ENCODE results near the gene WNT10A.

WNT10A gene

GRCh38 chr2:218855305-218856166, 25.1 kb upstream of the WNT10A start:
- Histone ChIP-seq H3K27ac (no peak overlapping the region), H3K36me3 (no peaks in the 10 kb centered on the region), H3K27me3 (peaks cover 99% of the 10 kb centered on the region), H3K4me1 (ENCODE audit: control insufficient read depth in 1 of 2, insufficient read depth in 1 of 2, low read depth in 1 of 2, low read length in 1 of 2) (no peaks in the 10 kb centered on the region), H3K9me3 (no peaks in the 10 kb centered on the region), H3K4me3 (ENCODE audit: low read depth in 1 of 2, low read length in 1 of 2) (no peak overlapping the region)
- TF ChIP-seq CTCF (IDR thresholded peaks at IDR 0.05) = no peak

- Histone ChIP-seq H3K27me3 (peaks cover 100% of the 10 kb centered on the region), H3K4me3 (ENCODE audit: low read depth in 1 of 2, low read length in 1 of 2) (no peak overlapping the region), H3K9me3 (no peaks in the 10 kb centered on the region), H3K27ac (no peak overlapping the region), H3K36me3 (no peaks in the 10 kb centered on the region), H3K4me1 (ENCODE audit: control insufficient read depth in 1 of 2, insufficient read depth in 1 of 2, low read depth in 1 of 2, low read length in 1 of 2) (no peaks in the 10 kb centered on the region)
- TF ChIP-seq CTCF (IDR thresholded peaks at IDR 0.05) = no peak
Observed at GRCh38 chr2:218856167-218856895, 24.3 kb upstream of the WNT10A start.

- no peak overlapping the region for H3K27ac ChIP-seq
- H3K36me3 ChIP-seq = no peaks in the 10 kb centered on the region
- no peaks in the 10 kb centered on the region for H3K4me1 ChIP-seq (ENCODE audit: control insufficient read depth in 1 of 2, insufficient read depth in 1 of 2, low read depth in 1 of 2, low read length in 1 of 2)
- peaks cover 100% of the 10 kb centered on the region for H3K27me3 ChIP-seq
- no peak overlapping the region for H3K4me3 ChIP-seq (ENCODE audit: low read depth in 1 of 2, low read length in 1 of 2)
- no peak for TF ChIP-seq CTCF (IDR thresholded peaks at IDR 0.05)
- H3K9me3 ChIP-seq = no peaks in the 10 kb centered on the region
Observed at GRCh38 chr2:218856896-218857243, 23.8 kb upstream of the WNT10A start.

GRCh38 chr2:218857371-218858137, 23.1 kb upstream of the WNT10A start:
- no peak for TF ChIP-seq CTCF (IDR thresholded peaks at IDR 0.05)
- Histone ChIP-seq H3K4me1 (ENCODE audit: control insufficient read depth in 1 of 2, insufficient read depth in 1 of 2, low read depth in 1 of 2, low read length in 1 of 2) (no peaks in the 10 kb centered on the region), H3K27me3 (peaks cover 100% of the 10 kb centered on the region), H3K4me3 (ENCODE audit: low read depth in 1 of 2, low read length in 1 of 2) (no peak overlapping the region), H3K36me3 (no peaks in the 10 kb centered on the region), H3K27ac (no peak overlapping the region), H3K9me3 (no peaks in the 10 kb centered on the region)

- no peaks in the 10 kb centered on the region for H3K9me3 ChIP-seq
- H3K27ac ChIP-seq = no peak overlapping the region
- no peaks in the 10 kb centered on the region for H3K36me3 ChIP-seq
- H3K4me3 ChIP-seq (ENCODE audit: low read depth in 1 of 2, low read length in 1 of 2) = no peak overlapping the region
- TF ChIP-seq CTCF (IDR thresholded peaks at IDR 0.05) = no peak
- peaks cover 100% of the 10 kb centered on the region for H3K27me3 ChIP-seq
- H3K4me1 ChIP-seq (ENCODE audit: control insufficient read depth in 1 of 2, insufficient read depth in 1 of 2, low read depth in 1 of 2, low read length in 1 of 2) = no peaks in the 10 kb centered on the region
Observed at GRCh38 chr2:218858138-218858445, 22.6 kb upstream of the WNT10A start.
